Heart left ventricle (tissue), 16 donors: ENCODE results near the gene NPRL2. TPM values are rescaled to one million over a fixed set of nuclear protein-coding genes. Genes with fewer than 3 reads are reported as not detected.

Experiments used
- ATAC-seq, 4 donors: fragments of 200-7000 bp; cut with Tn5 transposase; one replicate each; pipeline ENCODE4 v1.9.1; 2020 to 2022; ENCODE audit warnings: moderate library complexity in 4 of 4, mild to moderate bottlenecking in 3 of 4, moderate number of reproducible peaks in 1 of 4
- DNase-seq, 5 donors: peaks; one replicate each; pipeline ENCODE4 v3.0.0-alpha.2; 2020
- H3K27ac ChIP-seq, 12 donors: fragments of 200-600 bp; sonication (generic) in 4 of 12; one replicate each; pipeline versions ENCODE4 v1.5.0 to v1.8.0; 2016 to 2022; ENCODE audit warnings: mild to moderate bottlenecking in 2 of 12
- H3K27me3 ChIP-seq, 9 donors: fragments of 200-600 bp; sonication (generic) in 2 of 9; one replicate each; pipeline versions ENCODE4 v1.5.1 to v1.8.0; 2016 to 2022; ENCODE audit warnings: mild to moderate bottlenecking in 3 of 9
- H3K36me3 ChIP-seq, 9 donors: fragments of 200-600 bp; sonication (generic) in 2 of 9; one replicate each; pipeline versions ENCODE4 v1.5.0 to v1.8.0; 2018 to 2022; ENCODE audit warnings: mild to moderate bottlenecking in 2 of 9
- H3K4me1 ChIP-seq, 12 donors: fragments of 200-600 bp; sonication (generic) in 4 of 12; one replicate each; pipeline versions ENCODE4 v1.5.0 to v1.8.0; 2016 to 2022; ENCODE audit warnings: mild to moderate bottlenecking in 3 of 12
- H3K4me3 ChIP-seq, 12 donors: fragments of 200-600 bp; sonication (generic) in 4 of 12; one replicate each; pipeline versions ENCODE4 v1.5.0 to v1.8.0; 2017 to 2022; ENCODE audit warnings: mild to moderate bottlenecking in 9 of 12, moderate library complexity in 4 of 12
- H3K9me3 ChIP-seq, 12 donors: fragments of 200-600 bp; sonication (generic) in 4 of 12; one replicate each; pipeline versions ENCODE4 v1.5.0 to v1.8.0; 2016 to 2022; ENCODE audit warnings: mild to moderate bottlenecking in 1 of 12
- POLR2A ChIP-seq, 2 donors: fragments of 450-650 bp; IDR thresholded peaks; one replicate each; pipeline ENCODE4 v1.6.1; 2017; ENCODE audit warnings: antibody characterized with exemption in 2 of 2, mild to moderate bottlenecking in 2 of 2, moderate library complexity in 2 of 2
- WGBS, 4 donors: extraction: QIAGEN DNeasy Blood & Tissue Kit in 2 of 4; methylation state at CpG; one replicate each; pipeline versions ENCODE4 v1.1.5 to v1.1.7; 2013 to 2018; 5-methylcytosine and 5-hydroxymethylcytosine counted together
- intact Hi-C, 10 donors: fragments of 100-400 bp; cut with DNase I; formaldehyde crosslinking; loops; one replicate each; pipeline versions ENCODE4 v1.11.1 to v1.14.2; 2022
- polyA plus RNA-seq, 2 donors: library from polyadenylated mRNA; stranded (reverse); fragments of 200-250 nt; gene quantifications; one replicate each; pipeline ENCODE4 v1.2.3, GENCODE V29; 2013
- total RNA-seq, 9 donors: library from RNA; depleted of rRNA in 2 of 9; stranded (reverse); fragments of >200 nt in 2 of 9; fragmentation: NEBNext Ultra II Directional in 3 of 9; extraction: Animal tissue kit (Norgen Biotek cat#: 25700) in 3 of 9; gene quantifications; one replicate each; pipeline versions ENCODE4 v1.1.0 to v1.2.4, GENCODE V29; 2016 to 2023
- TF ChIP-seq, protein P1 (sequence below), 12 donors: fragments of 200-600 bp; sonication (generic) in 4 of 12; IDR thresholded peaks; one replicate each; pipeline versions ENCODE4 v1.5.0 to v1.8.0; 2018 to 2022; ENCODE audit warnings: antibody characterized with exemption in 12 of 12, mild to moderate bottlenecking in 5 of 12
- donor health status: ischemic (EF 13 %, LVEDD 7.1; RV severe dilation, severe dysfunction).
- donor health status: healthy with polysubstance abuse.
- donor health status: DM: no; HTN: yes; CAD: no.
- donor health status: DM: no; HTN: no; CAD: no.
- donor health status: ischemic (EF 25% LVEDD 6.9; RV normal size, moderate dysfunction).
- donor health status: ischemic (EF 25% LVEDD 5.7; RV mildly dilated, moderate dysfunction).
- donor health status: healthy.
- donor health status: DM: yes; HTN: yes; CAD: no.
- donor health status: ischemic (EF 35%, LVEDD 5.7; RV mildly dilated, moderate dysfunction).
- donor health status: nonischemic (EF 11% LVEDD 7.7; RV severe dilation, severe dysfunction).
- donor health status: DM: yes; HTN: yes; CAD: no.
- donor health status: PGD.
- donor health status: ischemic (EF 29% LVEDD 5.4; RV normal size, mild dysfunction).
- donor health status: nonischemic (EF 23%, LVEDD 6.1; RV moderate dilation, normal function).

The NPRL2 gene
- total and polyA plus RNA-seq, 11 donors = 12.0 to 19.0 (median 15.3) TPM

DNA sequence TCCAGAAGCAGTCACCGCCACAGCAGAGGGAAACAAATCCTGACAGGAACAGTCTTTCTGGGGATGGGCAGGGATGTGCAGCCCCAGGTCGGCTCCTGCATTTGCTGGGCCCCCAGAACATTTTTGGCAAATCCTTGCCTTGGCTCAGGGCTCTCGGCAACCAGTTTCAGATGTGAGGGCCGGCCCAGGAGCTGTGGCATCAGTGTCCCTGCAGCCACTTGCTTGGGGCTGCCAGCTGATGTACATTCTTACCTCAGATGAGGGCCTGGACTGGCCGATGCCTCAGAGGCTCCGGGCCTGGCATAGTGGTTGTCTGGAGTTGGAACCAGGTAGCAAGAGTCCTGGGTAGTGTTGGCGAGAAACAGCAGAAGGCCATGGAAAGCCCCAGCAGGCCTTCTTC is 4.3 kb upstream of the NPRL2 start:
- no peaks in the 10 kb centered on the region for H3K9me3 ChIP-seq
- peaks cover 0 to 54% (median 38%) of the 10 kb centered on the region in 9 donors for H3K36me3 ChIP-seq
- no peak for ATAC-seq
- intact Hi-C loops = loop anchor here in 3 of 10 donors (5.0 to 10.0 kb wide), 3 partner anchors 257 to 1610 kb away; partner anchors contain the start of genes CISH (in 2 of the 3), MANF (in 1 of the 3) and PCBP4 (in 1 of the 3)
- no peak overlapping the region for H3K4me3 ChIP-seq
- no peak for DNase-seq
- no peak overlapping the region for H3K27ac ChIP-seq
- peaks cover 23 to 75% (median 55%) of the 10 kb centered on the region in 12 donors for H3K4me1 ChIP-seq
- TF ChIP-seq POLR2A (IDR thresholded peaks at IDR 0.05) = no peak
- TF ChIP-seq, protein P1, sequence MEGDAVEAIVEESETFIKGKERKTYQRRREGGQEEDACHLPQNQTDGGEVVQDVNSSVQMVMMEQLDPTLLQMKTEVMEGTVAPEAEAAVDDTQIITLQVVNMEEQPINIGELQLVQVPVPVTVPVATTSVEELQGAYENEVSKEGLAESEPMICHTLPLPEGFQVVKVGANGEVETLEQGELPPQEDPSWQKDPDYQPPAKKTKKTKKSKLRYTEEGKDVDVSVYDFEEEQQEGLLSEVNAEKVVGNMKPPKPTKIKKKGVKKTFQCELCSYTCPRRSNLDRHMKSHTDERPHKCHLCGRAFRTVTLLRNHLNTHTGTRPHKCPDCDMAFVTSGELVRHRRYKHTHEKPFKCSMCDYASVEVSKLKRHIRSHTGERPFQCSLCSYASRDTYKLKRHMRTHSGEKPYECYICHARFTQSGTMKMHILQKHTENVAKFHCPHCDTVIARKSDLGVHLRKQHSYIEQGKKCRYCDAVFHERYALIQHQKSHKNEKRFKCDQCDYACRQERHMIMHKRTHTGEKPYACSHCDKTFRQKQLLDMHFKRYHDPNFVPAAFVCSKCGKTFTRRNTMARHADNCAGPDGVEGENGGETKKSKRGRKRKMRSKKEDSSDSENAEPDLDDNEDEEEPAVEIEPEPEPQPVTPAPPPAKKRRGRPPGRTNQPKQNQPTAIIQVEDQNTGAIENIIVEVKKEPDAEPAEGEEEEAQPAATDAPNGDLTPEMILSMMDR (IDR thresholded peaks at IDR 0.05) = no peak
- no peaks in the 10 kb centered on the region for H3K27me3 ChIP-seq
- 78 to 94% (median 90%) methylated on average over 6 to 7 of the region's 7 CpGs for WGBS, 4 donors

DNA sequence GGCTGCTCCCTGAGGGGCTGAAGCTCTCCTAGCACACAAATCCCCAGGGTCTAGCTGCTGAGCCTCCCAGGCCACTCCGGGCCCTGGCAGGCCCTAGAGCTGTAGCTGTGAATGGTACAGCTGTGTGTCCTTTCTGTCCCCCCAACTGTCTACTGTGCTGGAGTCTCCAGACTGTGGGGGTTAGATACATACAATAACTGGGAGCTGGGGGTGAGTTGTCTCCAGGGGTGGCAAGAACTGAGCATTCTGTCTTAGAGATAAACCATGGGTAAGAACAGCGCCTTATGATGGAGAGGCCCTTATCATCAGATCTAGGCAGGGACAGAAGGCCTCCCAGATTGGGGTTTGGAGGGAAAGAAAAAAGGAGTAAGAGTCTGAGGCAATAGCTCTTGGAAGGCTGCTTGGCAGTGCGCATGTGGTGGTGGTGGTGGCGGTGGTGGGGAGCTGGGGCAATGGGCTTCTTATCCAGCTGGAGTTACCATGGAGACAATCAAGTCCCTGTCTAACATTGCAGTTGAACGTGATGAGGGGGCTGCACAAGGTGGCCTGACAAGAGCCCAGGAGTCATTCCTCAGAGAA is 3.7 kb upstream of the NPRL2 start:
- Histone ChIP-seq H3K4me3 (no peak overlapping the region), H3K36me3 (peaks cover 0 to 54% (median 38%) of the 10 kb centered on the region in 9 donors), H3K27ac (no peak overlapping the region), H3K27me3 (no peaks in the 10 kb centered on the region), H3K4me1 (peaks cover 24 to 78% (median 60%) of the 10 kb centered on the region in 12 donors), H3K9me3 (no peaks in the 10 kb centered on the region)
- no peak for TF ChIP-seq POLR2A (IDR thresholded peaks at IDR 0.05)
- TF ChIP-seq, protein P1 (IDR thresholded peaks at IDR 0.05) = no peak
- 72 to 80% (median 78%) methylated on average over 5 of the region's 5 CpGs for WGBS, 4 donors
- DNase-seq = no peak
- ATAC-seq = no peak
- intact Hi-C loops = loop anchor here in 2 of 10 donors (5.0 to 10.0 kb wide), 3 partner anchors 258 to 1611 kb away; partner anchors contain the start of genes CISH (in 1 of the 2), MANF (in 1 of the 2) and PCBP4 (in 1 of the 2)

DNA sequence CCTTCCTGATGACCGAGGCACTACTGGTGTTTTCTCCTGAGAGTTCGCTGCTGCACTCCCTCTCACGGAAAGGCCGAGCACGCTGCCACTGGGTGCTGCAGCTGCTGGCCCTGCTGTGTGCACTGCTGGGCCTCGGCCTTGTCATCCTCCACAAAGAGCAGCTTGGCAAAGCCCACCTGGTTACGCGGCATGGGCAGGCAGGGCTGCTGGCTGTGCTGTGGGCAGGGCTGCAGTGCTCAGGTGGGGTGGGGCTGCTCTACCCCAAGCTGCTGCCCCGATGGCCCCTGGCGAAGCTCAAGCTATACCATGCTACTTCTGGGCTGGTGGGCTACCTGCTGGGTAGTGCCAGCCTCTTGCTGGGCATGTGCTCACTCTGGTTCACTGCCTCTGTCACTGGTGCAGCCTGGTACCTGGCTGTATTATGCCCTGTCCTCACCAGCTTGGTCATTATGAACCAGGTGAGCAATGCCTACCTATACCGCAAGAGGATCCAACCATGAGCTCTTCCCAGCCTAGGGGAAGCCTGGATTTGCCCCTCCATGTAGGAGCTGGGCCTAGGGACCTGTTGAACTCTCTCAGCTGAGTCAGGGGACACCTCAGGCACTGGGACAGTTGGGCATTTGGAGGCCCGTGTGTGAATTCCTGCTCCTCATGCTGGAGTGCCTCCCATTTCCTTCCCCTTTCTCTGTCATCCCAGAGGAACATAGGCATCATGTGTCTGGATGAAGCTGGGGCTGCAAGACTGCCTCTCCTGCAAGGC is 2.9 kb upstream of the NPRL2 start:
- Histone ChIP-seq H3K36me3 (peaks cover 0 to 59% (median 38%) of the 10 kb centered on the region in 9 donors), H3K27ac (no peak overlapping the region), H3K9me3 (no peaks in the 10 kb centered on the region), H3K4me1 (peaks cover 24 to 78% (median 59%) of the 10 kb centered on the region in 12 donors), H3K27me3 (no peaks in the 10 kb centered on the region), H3K4me3 (no peak overlapping the region)
- TF ChIP-seq POLR2A (IDR thresholded peaks at IDR 0.05) = no peak
- TF ChIP-seq, protein P1 (IDR thresholded peaks at IDR 0.05) = no peak
- ATAC-seq (no peak), DNase-seq (no peak)
- intact Hi-C loops = loop anchor here in 2 of 10 donors (5.0 to 10.0 kb wide), 3 partner anchors 259 to 1611 kb away; partner anchors contain the start of genes CISH (in 1 of the 2), MANF (in 1 of the 2) and PCBP4 (in 1 of the 2)
- 77 to 84% (median 82%) methylated on average over 10 to 12 of the region's 12 CpGs for WGBS, 4 donors

DNA sequence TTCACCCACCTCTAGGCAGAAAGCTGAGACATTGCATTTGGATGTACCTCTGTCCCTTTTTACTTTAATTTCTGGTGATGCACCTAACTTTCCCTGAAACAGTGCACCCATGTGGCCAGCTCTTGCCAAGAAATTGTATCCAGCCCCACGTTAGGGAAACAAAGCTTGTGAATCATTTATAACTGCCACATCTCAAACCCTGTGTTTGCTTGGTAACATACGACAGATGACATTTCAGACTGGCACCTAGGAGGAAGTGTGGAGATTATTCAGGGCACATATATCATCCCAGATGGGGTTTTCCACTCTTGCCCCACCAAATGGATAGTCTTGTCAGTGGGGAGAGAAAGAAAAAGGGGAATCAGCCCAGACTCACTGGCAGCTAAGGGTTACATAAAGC is 2.2 kb upstream of the NPRL2 start:
- intact Hi-C loops = loop anchor here in 2 of 10 donors (5.0 to 10.0 kb wide), 3 partner anchors 260 to 1612 kb away; partner anchors contain the start of genes CISH (in 1 of the 2), MANF (in 1 of the 2) and PCBP4 (in 1 of the 2)
- no peak overlapping the region for H3K27ac ChIP-seq
- WGBS, 4 donors = 35 to 49% (median 45%) methylated on average over 2 of the region's 2 CpGs
- no peaks in the 10 kb centered on the region for H3K27me3 ChIP-seq
- peaks cover 21 to 72% (median 53%) of the 10 kb centered on the region in 12 donors for H3K4me1 ChIP-seq
- H3K36me3 ChIP-seq = peaks cover 0 to 64% (median 40%) of the 10 kb centered on the region in 9 donors
- ATAC-seq = no peak
- DNase-seq = no peak
- no peak overlapping the region for H3K4me3 ChIP-seq
- no peak for TF ChIP-seq POLR2A (IDR thresholded peaks at IDR 0.05)
- TF ChIP-seq, protein P1 (IDR thresholded peaks at IDR 0.05) = peak in 1 of 12 donors; percentile 5
- H3K9me3 ChIP-seq = no peaks in the 10 kb centered on the region
